Fibroblast of skin of right biceps (primary cell): Measurements from ENCODE around the gene RFNG.

Experiments used
- DNase-seq: peaks from one replicate; pipeline ENCODE4 v3.0.0-alpha.2; 2013

RFNG gene

DNA sequence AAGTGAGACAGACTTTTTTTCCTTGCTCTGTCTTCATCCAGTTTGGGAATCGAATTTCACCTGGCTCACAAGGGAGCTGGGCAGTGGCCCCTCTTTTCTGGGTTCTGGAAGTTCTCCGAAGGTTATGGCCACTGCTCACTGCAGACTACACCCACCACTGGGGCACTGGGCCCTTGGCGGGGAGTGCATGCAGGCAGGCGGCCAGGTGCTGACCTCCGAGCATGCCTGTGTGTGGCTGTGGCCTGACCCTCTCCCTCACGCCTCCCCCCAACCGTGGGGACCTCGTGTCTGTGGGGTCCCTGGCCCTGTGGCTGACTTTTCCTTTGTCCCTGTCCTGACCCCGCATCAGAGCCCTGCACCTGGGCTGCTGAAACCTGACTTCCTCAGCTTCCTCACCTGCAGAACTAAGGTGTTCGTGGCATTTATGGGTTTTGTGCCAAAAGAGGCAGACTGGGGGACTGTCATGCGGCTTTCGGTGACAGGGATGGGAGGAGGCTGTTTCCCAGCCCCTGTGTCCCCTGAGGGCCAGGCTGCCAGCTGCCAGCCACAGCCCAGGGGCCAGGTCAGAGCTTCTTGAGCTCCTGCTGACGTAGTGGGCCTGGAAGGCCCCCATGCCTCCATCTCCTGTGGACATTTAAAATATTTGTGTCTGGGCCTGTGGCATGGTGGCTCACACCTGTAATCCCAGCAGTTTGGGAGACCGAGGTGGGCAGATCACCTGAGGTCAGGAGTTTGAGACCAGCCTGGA lies 52.7 kb downstream of the RFNG start:
- no peak for DNase-seq

GRCh38 chr17:81998212-81998611 lies 53.4 kb downstream of the RFNG start:
- no peak for DNase-seq
